ENCODE measurements around the gene TDRD15.
"Not testable (repeated sequence)": the region's sequence is repeated elsewhere in the genome, so short reads cannot be mapped to it uniquely, and the experiment has no call there.

The TDRD15 gene

DNA sequence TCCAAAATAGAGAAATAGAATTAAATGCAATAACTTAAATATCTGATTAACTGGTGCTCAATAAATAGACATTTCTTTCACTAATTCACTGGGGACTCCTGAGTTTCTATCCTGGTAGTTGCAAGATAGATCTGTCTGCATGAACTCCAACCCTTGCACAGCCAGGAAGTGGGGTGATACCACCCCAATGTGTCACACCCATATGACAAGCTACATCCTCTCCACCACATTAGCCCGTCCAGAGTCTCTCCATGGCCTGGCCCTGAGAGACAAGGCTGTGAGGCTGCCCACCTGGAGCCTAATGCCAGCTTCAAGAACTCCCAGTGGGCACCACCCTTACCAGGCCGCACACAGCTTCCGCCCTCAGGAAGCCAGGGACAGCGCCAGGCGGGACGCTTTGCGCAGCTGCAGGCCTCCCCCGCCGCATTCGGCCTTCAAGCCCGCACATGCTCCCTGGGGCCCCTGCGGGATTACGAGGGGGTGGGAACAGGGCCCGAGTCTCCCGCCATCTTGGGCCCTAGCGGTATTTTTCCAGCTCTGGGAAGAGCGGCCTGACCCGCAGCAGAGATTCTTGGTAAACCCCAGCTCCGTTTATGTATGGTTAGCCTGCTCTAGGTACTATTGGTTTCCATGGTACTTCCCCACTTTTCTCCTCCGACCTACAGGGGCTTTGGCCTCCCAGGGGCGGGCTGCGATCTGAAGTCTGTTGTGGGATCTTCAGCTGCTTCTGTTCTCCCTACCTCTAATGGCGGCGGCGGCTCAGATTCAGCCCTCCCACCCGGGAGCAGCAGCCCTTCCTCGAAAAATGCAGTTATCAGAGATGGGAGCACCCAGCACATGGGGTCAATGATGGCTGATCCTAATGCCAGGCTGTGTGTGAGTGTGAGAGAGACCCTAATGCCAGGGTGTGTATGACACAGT, at the start of gene TDRD15:
TSS of gene TDRD15 (plus strand) at position 496 of the 921 bp plus-strand sequence. CDS start 13,500 bp downstream, outside the sequence.
- no peak for DNase-seq

DNA sequence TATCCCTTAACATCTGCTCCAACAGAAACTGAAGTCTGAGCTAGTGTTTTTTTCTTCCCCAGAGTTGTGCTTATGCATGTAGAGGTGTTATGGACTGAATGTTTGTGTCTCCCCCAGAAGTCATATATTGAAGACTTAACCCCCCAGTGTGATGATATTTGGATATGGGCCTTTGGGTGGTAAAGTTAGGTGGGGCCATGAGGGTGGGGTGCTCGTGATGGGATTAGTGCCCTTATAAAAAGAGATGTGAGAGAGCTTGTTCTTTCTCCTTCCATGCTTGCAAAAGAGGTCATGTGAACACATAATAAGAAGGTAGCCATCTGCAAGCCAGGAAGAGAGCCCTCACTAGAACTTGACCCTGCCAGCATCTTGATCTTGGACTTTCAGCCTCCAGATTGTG, 45.5 kb upstream of the TDRD15 start:
- DNase-seq: no peak

DNA sequence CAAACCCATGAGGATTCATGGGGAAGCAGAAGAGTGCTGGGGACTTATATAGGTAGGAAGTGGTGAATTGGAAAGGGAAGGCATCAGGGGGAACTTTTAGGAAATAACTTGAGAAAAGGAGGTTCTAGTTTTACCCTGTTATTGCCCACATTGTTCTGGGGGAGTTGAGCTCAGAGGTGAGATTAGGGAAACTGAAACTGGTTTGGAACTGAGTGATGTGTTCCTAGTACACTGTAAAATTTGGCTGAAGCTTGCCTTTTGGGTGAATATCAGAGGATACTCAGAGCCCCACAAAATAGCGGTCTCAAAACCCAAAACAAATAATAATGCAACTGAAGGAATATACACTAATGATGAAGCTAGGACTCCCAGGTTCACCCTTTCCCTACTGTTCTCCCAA, 40.3 kb upstream of the TDRD15 start:
- no peak for DNase-seq

DNA sequence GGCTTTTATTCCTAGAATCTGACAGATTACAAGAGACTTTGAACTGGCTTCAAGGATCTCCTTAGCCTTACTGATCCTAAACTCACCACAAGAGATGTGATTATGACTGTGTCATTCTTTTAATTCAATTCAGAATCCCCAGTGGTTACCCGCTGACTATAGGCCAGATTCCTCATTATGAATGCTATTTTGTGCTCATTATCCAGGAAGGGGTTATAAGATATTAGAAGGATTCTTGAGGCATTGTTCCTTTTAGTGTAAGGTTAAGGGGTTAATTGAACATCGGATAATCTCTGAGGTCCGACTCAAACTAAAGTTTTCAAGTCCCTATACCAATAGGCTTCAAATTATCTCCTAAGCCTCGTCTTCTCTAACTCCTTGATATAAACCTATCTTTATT, 39.4 kb upstream of the TDRD15 start:
- DNase-seq: no peak

DNA sequence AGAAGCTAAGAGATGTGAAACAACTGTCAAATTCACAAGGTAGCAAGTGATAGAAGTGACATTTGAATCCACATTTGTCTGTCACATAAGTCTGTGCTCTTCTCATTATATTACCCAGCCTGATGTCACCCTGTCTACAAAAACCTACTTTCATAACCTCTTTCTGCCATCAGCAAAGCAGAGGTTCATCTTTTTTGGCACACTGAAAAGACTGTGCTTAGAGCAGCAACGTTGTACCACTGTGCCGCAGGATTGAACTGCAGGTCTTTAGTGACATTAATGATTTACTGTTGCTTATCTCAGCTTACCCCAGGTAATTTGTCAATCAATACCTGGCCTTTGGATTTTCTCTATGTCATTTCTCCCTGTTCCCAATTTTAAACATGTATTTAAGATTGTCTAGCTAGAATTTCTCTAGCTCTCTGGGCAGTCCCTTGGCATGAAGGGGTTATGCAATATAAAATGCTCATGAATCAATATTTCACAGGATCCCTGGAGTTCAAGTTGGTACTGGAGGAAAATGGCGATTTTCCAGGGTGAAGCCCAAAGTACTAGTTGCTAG, 31.4 kb upstream of the TDRD15 start:
- DNase-seq: no peak

DNA sequence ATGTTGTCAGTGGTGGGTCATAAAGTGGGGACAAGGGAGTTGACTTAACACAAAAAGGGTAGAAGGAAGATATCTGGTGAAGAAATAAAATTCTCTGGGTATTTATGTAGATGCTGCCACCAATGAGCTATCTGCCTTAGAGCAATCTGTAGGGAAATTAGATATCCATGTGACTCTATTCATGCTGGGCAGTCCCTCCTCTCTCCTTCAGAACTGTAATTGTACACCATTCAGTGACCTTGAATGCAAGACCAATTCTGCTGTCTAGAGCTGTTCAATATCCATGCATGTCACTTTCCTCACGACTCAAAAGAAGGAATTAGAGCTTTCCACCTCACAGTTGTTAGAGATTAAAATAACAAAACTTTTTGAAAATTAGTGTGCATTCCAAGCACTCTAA, 28.6 kb upstream of the TDRD15 start:
- DNase-seq: no peak

DNA sequence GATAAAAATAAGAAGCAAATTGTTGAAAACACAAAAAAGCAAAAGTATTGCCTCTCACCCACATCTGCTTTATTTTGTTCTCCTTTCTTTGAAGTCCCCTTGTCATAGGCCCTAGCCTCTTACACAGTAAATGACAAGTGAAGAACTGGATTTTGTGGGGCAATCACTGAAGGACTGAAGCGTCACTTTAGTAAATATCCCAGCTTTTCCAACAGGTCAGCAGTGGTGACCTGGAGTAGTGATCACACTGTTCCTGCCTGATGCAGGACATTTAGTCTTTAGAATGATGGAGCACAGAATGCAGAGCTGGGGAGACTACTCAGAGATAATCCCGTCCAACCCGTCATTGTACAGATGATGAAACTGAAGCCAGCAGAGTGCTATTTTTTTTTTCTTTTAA, 28.1 kb upstream of the TDRD15 start:
- no peak for DNase-seq

DNA sequence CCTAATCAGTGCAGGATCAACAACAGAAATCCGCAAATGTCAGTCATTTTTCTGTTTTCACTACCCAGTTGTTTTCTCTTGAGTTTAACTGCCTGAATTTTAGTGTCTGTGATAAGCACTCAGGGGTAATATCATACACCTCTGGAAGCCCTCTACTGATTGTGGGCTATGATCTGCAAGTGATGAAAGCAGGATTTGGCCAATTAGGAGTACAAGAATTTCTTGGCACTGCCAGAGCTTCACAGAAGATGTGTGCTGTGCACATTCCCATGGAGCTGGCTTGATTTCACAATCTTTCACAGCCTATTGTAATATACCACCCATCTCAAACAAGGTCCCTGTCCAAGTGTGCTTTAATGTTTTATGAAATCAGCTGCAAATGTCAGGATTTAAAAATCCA, 27.3 kb upstream of the TDRD15 start:
- no peak for DNase-seq

DNA sequence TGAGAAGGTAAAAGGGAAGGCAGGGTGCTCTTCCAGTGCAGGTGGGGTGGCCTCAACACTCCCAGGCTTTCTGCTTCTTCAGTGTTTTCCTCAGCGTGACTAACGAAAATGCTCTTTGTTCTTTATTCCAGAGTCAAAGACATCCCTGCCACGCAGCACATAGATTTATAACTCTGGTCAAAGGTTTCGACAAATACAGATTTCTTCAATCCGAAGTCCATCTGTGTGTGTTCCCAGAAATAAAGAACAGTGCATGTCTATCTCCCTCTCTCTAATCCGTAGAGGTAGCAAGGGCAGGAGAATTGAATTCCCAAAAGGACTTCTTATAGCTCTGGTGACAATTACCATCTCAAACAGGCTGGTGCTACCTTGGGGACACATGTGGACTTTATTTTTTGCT, 26.4 kb upstream of the TDRD15 start:
- no peak for DNase-seq

DNA sequence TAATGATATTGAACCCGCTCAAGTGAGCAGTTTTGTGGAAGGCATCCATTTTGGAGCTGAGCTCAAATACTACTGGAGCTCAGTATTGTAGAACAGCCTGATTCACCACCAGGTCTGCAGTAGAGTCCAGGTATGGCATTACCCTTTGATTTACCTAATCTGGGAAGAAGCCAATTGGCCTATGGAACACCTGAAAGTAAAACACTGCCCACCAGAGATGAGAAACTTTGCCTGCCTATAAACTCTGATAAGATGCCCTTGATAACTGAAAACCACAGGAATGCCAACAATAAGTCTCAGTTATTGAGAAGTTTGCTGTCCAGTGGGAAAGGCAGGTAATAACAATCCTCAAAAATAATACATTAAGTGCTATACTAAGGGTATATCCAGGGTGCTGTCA, 25.5 kb upstream of the TDRD15 start:
- no peak for DNase-seq

DNA sequence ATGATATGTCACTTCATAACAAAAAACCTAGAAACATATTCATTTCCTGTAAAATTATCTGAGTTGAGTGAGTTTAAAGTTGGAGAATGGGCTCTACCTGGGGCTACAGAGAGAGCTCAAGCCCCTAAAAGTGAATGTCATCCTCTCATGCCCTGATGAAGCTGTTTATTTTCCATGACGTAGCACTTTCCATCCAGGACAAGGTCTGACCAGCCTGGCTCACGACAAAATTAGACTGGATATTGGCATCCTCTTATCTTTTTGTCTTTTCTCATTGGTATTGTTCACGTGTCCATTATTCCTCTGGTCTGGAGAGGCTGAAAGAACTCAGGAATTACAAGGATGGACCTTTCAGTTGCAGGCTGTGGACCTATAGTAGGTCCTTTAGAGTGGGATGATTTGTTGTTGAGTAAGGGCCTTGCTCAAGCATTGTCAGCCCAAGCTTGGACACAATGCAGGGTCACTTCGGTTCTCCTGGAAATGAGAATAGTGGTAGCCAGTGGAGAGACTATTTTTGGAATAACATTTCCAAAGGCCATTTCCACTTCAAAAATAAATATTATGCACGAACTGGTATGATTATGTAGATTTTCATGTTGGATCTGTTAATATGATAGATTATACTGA, 24.4 kb upstream of the TDRD15 start:
- no peak for DNase-seq

DNA sequence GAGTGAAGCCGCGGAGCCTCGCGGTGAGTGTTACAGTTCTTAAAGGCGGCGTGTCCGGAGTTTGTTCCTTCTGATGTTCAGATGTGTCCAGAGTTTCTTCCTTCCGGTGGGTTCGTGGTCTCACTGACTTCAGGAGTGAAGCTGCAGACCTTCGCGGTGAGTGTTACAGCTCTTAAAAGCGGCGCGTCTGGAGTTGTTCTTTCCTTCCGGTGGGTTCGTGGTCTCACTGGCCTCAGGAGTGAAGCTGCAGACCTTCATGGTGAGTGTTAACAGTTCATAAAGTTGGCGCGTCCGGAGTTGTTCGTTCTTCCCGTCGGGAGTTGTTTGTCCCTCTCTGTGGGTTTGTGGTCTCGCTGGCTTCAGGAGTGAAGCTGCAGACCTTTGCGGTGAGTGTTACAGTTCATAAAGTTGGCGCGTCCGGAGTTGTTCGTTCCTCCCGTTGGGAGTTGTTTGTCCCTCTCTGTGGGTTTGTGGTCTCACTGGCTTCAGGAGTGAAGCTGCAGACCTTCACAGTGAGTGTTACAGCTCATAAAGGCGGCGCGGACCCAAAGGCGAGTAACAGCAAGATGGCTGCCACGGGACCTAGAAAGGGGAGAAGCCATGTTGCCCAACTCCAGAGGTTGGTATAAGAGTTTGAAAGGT, 22.1 kb upstream of the TDRD15 start:
- DNase-seq: not testable (repeated sequence)

DNA sequence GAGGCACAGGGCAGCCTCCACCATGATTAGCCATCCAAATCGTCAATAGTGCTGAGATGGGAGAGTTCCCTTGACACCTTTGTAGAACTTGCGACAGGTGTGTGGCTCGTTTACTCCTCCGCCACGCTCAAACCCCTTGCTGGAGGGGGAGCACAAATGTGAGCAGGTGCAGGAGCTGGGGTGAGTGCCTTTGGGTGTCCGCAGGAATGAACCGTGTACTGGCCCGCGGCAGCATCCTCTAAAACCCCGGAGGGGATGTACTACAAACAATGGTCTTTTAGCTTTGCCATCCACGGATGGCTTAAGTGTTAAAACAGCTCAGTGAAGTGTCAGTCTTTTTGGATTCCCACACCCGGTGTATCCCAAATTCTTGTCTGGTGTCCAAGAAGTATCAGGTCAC, 21.4 kb upstream of the TDRD15 start:
- DNase-seq: no peak

DNA sequence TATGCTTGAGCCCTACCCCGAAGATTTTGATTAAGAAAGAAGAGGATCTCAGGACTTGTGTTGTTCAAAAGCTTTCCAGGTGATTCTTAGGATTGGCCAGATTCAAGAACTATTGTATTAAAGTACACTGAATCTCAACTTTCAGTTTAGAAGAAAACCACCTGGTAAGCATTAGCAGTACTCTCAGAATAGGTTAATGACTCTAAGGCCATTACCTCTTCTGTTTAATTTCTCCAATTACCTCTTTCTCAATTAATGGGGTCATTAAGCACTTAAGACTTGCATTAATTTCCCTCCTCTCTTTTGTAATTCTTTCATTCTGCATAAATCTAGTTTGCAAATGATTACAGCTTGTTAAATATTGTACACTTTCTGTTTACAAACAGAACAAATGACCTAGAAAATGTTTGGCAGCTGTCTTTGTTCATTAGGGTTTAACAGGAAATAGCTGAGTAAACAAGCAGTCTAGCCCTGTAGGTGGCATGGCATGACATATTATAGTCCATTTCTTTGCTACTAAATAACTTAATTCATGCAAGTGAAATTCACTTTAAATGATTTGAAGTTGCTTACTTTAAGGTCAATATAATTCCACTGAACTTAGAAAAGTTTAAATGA, 20.4 kb upstream of the TDRD15 start:
- no peak for DNase-seq

DNA sequence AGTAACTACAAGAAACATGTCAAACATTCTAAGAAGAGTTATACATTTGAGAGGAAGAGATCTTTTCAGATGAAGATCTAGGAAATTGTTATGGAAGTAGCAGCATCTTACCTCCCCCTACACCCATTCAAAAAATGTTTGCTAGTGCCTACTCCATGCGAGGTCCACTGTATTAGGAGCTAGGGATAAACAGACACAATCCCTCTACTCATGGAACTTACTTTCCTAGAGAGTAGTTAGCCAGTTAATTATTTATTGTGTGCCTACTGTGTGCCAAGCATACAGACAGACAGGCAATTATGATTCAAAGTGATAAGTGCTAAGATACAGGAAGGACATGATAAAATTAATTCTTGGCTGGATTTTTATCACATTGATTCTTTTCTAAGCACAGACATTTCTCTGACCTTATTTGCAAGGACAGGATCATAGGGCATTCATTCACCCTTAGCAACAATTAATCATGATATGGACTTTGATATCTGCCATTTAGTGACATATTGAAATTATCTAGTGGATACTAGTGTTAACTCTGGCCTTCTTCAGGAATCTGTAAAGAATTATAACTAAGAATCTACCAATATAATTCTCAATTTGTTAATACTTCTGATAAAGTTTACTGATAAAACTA, 19.6 kb upstream of the TDRD15 start:
- DNase-seq: no peak

DNA sequence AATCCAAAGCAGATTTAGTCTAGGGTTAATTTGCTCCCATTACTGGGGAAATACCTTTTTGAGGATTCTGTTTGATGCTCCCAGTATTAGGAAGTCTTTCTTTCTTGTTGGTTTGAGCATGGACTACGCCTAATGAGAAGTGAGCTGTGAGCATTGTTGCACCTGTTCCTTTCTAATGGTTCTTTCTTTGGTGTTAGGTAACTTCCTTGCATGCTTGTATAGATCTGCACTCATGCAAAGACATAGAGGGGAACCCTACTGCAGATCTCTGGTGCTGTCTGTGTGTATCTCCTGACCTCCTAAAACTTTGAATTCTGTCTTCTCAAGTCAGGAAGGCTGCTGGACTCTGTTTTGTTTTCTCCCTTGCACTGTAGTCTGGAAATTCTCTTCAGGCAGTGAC, 12.8 kb upstream of the TDRD15 start:
- no peak for DNase-seq

DNA sequence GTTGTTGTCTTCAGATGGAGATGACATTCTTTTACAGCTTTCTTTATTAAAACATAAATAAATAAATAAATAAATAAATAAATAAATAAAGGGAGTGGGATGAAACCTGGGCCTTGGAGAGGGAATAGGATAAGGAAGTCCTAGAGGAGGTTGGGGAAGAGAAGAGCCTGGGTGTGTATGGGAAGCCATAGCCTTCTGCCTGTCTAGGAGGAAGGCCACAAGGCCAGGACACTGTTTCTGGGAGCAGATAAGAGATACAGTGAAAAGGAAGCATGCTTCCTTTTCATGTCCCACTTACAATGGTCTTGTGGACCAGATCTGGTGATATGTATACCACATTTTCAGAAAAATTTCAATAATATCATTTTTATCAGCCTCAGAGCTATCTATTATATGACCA, 6.1 kb upstream of the TDRD15 start:
- no peak for DNase-seq

DNA sequence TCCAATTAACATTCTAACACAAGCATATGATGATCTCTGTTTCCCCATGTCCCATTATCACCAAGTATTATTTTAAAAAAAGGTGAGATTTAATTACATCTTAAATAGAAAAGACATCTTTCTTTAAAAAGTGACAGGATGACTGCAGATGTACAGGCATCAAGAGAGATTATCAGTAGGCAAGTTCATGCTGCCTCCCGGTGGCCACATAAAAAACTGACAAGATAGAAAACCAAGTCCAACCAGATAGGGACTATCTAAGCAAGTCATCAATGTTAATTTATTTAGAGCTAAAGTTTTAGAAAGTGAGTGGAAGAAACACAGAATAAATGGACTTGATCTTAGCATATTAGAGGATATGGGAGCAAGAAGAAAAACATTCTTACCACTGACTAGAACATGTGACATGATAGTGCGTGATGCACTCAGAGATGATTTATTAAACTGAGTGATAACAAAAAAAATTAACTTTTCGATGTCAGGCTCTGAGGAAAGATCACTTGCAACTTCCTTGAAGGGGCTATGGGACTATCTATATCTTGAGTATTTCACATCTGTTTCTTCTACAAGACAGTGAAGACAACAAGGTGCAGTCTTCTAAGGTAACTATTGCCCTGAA, 5.4 kb upstream of the TDRD15 start:
- DNase-seq: peak; percentile 36

DNA sequence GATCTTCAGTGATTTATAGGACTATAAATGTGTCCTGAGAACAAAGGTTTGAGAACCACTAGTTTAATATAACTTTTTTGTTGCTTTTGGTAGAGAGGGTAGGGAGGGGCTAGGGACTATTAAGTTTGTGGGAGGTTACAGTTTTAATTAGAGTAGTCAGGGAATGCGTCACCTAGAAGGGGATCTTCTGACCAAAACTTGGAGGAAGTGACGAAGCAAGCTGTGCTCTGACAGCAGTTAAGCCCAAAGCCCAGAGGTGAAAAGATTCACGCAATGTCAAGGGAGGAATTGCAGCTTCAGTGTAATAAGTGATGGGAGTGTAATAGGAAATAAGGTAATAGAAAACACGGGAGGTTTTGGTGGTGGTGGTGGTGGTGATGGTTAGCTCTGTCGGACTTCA, 8.1 kb downstream of the TDRD15 start:
- DNase-seq: no peak

DNA sequence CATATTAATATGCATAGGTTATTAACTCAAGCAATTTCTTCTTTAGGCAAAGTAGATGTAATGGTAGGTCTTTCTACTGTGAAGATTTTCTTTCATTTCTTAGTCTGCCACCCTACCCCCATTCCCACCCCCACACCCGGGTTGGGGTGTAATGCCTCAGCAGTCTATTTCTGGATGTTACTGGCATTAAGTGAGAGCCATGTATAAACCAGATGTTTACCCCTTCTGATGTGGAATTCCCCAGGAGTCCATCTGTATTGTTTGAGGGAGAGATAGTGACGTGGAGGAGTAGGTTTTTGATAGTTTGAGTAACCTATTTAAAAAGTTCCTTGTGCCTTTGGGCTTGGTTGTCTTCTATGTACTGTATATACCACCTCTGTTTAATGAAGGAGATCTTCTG, 11.8 kb downstream of the TDRD15 start:
- DNase-seq: no peak

DNA sequence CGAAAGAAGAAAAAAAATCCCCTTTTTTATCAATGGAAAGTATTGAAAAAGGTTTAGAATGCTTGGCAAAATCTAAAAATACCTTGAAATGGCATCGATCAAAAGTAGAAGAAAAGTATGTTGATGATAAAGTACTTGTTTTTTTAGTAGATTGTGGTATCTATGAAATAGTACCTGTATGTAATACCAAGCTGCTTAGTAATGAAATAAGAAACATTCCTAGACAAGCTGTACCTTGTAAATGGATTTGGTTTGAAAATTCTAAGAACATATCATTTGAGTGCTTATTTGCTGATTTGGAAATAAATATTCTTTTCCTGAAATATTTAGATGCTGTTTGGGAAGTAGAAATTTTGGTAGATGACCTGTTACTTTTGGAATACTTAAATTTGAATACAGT, 18.4 kb downstream of the TDRD15 start:
- DNase-seq: no peak

DNA sequence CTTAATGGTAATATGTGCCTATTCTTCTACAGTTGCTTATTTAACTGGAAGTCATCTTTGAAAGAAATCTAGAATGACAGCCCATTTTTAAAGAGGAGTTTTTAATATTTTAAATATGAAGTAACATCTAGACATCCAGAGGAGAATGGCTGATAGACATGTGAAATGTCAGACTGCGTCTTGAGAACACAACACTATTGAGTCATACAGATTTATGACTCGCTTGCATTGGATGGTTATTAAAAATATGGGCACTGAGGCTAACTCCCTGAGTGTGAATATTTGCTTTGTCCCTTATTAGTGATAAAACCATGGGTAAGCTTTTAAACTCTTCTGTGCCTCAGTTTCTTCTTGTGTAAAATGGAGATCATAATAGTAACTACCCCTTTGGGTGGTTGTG, 22.9 kb downstream of the TDRD15 start:
- no peak for DNase-seq
